Activated CD8-positive, alpha-beta memory T cell treated with anti-CD3 and anti-CD28 coated beads for 24 hours (primary cell): ENCODE results near the gene MAPKAPK2.
A peak's percentile ranks its signal among the peaks of the same experiment; 100 is the strongest.
"Not testable (repeated sequence)": the region's sequence is repeated elsewhere in the genome, so short reads cannot be mapped to it uniquely, and the experiment has no call there.

ENCODE experiments used
- DNase-seq: peaks from one replicate; pipeline ENCODE4 v3.0.0-alpha.2; 2020

MAPKAPK2 gene

DNA sequence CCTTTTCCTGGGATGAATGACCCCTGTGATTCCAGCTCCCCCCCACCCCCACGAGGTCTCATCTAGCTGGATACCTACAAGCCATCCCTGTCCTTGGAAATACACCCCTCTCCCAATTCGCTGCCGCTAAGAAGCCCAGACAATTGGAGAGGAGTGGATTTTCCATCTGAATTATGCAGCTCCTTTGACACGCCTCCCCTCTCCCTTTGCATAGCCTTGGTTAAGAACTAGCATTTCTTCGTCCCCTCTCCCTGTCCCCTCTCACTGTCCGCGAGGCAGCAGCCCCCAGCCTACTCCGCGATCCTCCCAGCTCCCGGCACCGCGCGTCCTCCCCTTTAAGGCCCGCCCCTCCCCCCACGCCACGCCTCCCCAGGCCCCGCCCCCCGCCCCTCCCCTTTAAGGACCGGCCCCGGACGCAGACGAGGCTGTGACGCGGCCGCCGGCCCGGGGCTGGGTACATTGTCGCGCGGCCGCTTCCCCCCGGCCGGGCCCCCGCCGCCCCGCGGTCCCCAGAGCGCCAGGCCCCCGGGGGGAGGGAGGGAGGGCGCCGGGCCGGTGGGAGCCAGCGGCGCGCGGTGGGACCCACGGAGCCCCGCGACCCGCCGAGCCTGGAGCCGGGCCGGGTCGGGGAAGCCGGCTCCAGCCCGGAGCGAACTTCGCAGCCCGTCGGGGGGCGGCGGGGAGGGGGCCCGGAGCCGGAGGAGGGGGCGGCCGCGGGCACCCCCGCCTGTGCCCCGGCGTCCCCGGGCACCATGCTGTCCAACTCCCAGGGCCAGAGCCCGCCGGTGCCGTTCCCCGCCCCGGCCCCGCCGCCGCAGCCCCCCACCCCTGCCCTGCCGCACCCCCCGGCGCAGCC is at the start of gene MAPKAPK2:
Gene MAPKAPK2 (plus strand): TSS at position 428 of the 856 bp plus-strand sequence. CDS start 325 bp downstream, at position 753.
- DNase-seq, result peak; percentile 88

- peak; percentile 95 for DNase-seq
These were observed 49.4 kb upstream of the MAPKAPK2 start, which contains the start of gene DYRK3 for GRCh38 chr1:206635080-206635977. Gene DYRK3, plus strand, starts transcription at chr1:206635536. Its CDS starts 168 bp downstream, at chr1:206635704.

- no peak for DNase-seq
These were observed 48.7 kb upstream of the MAPKAPK2 start for GRCh38 chr1:206635978-206636345.

GRCh38 chr1:206636671-206637070 is 48.0 kb upstream of the MAPKAPK2 start:
- no peak for DNase-seq

DNA sequence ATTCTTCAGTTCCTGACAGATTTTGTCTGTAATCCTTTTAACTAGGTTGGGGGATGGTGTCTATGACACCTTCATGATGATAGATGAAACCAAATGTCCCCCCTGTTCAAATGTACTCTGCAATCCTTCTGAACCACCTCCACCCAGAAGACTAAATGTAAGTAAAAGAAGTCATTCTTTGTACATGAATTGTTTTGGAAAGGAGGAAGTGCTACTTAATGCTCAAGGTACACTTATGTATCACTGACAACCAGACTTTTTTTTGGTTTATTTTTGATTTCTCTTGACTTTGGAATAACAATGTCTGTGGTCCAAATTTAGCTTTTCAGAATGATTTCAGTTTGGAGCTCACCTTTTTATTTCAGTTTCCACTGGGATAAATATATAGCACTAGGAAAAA is 47.1 kb upstream of the MAPKAPK2 start:
- no peak for DNase-seq

DNA sequence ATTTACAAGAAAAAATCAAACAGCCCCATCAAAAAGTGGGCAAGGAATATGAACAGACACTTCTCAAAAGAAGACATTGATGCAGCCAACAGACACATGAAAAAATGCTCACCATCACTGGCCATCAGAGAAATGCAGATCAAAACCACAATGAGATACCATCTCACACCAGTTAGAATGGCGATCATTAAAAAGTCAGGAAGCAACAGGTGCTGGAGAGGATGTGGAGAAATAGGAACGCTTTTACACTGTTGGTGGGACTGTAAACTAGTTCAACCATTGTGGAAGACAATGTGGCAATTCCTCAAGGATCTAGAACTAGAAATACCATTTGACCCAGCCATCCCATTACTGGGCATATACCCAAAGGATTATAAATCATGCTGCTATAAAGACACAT is 42.6 kb upstream of the MAPKAPK2 start:
- DNase-seq, result not testable (repeated sequence)

DNA sequence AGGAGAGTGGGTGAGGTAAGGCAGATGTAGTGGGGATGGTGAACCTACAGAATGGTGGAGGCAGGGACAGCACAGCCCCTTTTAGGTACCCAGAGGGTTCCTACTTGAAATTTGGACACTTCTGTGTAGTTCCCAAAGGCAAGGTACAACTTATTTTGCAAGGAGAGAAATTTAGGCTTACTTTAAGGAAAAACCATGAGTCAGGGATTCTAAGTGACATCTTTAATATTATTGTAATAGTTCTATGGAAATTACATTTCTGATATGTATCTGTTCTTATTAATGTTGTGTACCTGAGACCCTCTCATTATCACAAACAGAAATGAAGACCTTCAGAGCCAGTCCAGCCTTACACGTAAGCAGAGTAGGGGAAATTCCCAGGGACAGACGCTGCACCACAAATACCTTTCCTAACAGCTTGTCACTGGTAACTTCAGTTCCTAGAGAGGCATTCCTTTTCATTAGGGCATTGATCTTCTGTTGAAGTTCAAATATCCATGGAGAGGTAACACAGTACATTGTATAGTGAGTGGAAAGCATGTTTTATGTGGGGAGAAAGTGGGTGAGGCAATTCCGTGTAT is 41.5 kb upstream of the MAPKAPK2 start:
- DNase-seq, result no peak

GRCh38 chr1:206646504-206646903 is 38.2 kb upstream of the MAPKAPK2 start:
- DNase-seq, result no peak

GRCh38 chr1:206647224-206647623 is 37.5 kb upstream of the MAPKAPK2 start:
- no peak for DNase-seq

GRCh38 chr1:206649261-206649921 is 35.3 kb upstream of the MAPKAPK2 start:
- no peak for DNase-seq

DNA sequence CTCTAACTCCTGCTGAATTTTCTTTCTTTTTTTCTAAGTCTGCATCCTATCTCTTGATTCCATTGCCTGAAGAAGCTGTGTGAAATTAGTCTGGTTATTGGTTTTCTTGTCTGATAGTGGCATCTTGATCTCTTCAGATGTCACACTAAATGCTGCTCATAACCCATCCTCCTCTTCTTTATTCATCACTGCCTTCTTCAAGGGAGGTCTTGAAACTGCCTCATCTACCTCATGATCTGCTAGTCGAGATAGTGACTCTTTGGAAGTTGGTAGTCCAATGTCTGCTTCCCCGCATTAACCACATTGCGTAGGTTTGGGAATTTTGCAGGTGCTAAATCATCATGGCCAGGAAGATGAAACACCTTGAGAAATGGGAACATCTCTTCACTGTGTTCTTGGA is 33.7 kb upstream of the MAPKAPK2 start:
- DNase-seq, result no peak

DNA sequence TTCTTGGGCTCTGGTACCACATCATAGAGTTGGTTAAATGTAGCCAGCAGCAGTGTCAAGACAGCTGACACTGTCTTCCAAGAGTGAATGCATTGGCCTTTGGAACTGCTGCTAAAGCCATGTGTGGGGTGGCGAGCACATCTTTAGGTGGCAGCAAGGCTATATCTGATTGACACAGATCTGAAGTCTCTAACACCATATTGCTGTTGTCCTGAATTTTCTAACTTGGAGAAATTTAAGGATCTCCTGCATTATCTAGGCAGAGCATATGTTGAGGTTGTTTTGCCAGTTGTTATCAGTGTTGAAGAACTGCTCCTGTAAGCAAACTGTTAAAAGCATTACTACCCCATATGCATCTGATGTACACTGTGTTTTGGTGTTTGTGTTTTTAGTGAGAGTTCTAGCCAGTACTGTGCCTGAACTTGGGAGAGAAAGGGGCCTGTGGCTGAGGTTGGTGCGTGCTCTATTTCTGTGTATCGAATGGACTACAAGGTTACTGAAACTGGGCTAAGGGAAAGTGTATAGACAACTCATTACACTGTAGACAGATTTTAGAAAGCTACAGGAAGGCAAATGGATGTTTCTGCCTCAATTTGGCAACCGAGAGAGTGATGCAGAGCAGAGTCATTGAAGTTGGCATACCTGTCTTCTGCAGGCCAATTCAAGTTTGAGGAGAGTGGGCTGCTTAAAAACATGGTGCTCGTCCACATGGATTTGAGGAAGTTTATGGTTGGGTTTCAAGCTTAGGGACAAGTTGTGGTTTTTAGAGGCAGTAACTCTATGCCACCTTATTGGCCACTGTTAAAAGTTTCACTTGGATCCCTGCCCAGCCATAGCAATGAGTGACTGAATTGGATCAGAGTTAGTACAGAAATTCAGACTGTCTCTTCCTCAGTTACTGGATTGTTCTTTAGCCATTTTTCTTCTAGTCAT is 32.5 kb upstream of the MAPKAPK2 start:
- DNase-seq, result no peak

- no peak for DNase-seq
These were observed 30.8 kb upstream of the MAPKAPK2 start for GRCh38 chr1:206653715-206654459.

- no peak for DNase-seq
These were observed 29.9 kb upstream of the MAPKAPK2 start for GRCh38 chr1:206654828-206655227.

GRCh38 chr1:206655471-206655882 is 29.2 kb upstream of the MAPKAPK2 start:
- no peak for DNase-seq

DNA sequence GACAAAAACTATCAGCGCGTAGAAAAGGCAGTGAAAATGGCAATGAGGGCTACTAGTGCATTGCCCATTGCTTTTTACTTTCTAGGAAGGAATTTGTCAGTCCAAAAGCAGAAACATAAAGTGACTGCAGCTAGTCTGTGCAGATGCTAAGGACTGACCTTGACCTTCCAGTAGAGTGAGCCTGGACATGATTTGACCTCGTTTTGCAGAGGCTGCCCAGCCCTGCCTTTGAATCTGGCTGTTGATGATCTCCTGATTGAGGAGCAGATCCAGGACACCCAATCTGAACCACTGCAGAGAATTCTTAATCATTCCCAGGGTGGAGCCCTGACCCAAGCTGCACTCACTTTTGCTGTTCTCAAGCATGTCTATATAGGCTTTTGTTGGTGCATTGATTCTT is 27.8 kb upstream of the MAPKAPK2 start:
- DNase-seq, result no peak

DNA sequence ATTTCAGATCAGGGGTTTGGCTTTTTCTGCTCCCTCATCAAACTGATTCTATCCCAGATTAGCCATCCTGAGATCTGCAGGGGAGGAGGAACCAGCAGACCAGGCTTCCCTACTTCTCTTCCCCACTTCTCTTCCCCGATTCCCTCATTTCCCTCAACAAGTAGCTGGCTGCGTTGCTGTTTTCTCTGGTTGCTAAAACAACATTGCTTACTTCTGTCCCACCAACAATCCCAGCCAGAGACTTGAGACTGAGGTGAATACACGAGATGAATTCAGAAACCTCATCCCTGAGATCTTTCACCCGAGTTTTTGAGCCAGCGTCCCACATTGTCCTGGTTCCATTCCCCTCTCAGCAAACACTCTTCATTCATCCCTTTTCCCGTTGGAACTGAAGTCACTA is 27.0 kb upstream of the MAPKAPK2 start:
- no peak for DNase-seq

GRCh38 chr1:206658264-206658980 is 26.3 kb upstream of the MAPKAPK2 start:
- DNase-seq, result peak; percentile 72

- no peak for DNase-seq
These were observed 25.8 kb upstream of the MAPKAPK2 start for GRCh38 chr1:206658981-206659273.

- DNase-seq, result no peak
These were observed 24.6 kb upstream of the MAPKAPK2 start for GRCh38 chr1:206660136-206660535.
